ENCODE measurements around the gene NPLOC4.
"Not testable (repeated sequence)": the region's sequence is repeated elsewhere in the genome, so short reads cannot be mapped to it uniquely, and the experiment has no call there.

The NPLOC4 gene

DNA sequence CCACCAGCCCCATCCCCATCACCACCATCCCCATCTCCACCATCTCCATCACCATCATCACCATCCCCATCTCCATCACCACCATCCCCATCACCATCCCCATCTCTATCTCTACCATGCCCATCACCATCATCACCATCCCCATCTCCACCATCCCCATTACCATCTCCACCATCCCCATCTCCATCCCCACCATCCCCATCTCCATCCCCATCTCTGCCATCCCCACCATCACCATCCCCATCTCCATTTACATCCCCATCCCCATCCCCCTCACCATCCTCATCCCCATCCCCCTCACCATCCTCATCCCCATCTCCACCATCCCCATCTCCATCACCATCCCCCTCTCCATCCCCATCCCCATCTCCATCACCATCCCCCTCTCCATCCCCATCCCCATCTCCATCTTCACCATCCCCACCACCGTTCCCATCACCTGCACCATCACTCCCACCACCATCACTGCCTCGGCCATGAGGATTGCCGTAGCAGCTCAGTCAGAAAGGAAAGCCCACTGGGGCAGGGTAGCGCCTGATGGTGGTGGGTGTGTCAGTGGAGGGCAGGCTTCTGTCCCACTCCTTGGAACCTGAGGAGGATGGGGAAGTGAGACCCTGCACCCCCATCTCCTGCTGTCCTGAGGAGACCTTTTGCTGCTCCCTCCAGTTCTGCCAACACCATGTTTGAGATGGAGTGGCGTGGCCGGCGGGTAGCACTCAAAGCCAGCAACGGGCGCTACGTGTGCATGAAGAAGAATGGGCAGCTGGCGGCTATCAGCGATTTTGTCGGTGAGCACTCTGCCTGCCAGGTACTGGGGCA, 101.2 kb downstream of the NPLOC4 start:
- no peak for TF ChIP-seq CTCF (IDR thresholded peaks at IDR 0.05; ENCODE audit: control extremely low read depth, extremely low read depth, low read depth, missing control alignments)
- POLR2A ChIA-PET, result no interaction called here
- CTCF ChIA-PET, result interaction anchor here (3.7 kb wide), 1 partner anchor 16 kb away, joined by 15 read pairs; no protein-coding TSS in a partner anchor
- DNase-seq (ENCODE audit: extremely low spot score), result no peak

DNA sequence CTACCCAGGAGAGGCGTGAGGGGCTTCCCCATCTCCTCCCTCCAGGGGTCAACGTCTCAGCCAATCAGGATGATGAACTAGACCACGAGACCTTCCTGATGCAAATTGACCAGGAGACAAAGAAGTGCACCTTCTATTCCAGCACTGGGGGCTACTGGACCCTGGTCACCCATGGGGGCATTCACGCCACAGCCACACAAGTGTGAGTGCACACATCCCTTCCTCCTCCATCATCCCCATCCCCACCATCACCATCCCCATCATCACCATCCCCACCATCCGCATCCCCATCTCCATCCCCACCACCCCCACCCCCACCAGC, 101.9 kb downstream of the NPLOC4 start:
- ChIA-PET POLR2A (no interaction called here), CTCF (interaction anchor here (1.0 kb wide), 1 partner anchor 29 kb away, joined by 3 read pairs; no protein-coding TSS in a partner anchor)
- no peak for TF ChIP-seq CTCF (IDR thresholded peaks at IDR 0.05; ENCODE audit: control extremely low read depth, extremely low read depth, low read depth, missing control alignments)
- DNase-seq (ENCODE audit: extremely low spot score), result no peak

DNA sequence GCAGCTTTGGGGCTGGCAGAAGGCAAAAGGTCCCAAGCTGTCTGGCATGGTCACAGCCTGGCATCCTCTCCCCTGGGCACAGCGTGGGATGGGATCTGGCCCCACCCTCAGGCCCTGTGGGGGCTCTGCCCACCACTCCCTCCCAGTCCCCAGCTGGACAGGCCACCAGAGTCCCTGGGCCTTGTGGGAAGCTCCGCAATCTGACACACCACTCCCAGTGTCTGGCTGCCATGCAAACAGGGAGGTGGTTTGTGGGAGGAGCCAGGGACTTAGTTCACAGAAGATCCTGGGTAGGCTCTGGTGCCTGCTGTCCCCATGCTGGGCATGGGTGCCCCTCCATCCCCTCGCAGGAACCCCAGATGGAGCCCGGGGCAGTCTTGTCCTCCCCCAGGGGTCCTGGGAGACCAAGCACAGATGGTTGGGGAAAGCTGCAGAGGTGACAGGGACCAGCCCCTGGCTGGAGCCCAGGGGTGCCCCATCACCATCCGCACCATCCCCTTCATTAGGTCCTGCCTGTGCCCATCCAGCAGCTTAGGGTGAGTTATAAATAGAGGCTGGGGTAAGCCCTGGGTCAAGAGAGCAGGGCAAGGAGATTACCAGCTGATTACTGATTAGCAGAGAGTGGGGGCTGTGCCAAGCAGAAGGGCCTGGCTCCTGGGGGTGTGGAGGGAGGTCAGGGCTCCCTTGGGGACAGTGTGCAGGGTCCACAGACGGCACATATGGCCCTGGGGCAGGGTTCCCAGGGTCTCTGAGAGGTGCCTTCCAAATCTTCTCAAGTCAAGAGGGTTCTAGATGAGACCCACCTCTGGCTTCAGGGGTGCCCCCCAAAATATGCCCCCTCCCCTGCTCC, 102.5 kb downstream of the NPLOC4 start:
- TF ChIP-seq CTCF (IDR thresholded peaks at IDR 0.05; ENCODE audit: control extremely low read depth, extremely low read depth, low read depth, missing control alignments), result no peak
- ChIA-PET POLR2A (interaction anchor here (0.5 kb wide), 1 partner anchor 30 kb away, joined by 13 read pairs; no protein-coding TSS in a partner anchor), CTCF (interaction anchor here (0.7 to 1.4 kb wide), 4 partner anchors 16 to 66 kb away, joined by 3 to 5 read pairs (median 3); no protein-coding TSS in a partner anchor)
- DNase-seq (ENCODE audit: extremely low spot score), result no peak

GRCh38 chr17:81533339-81534141, 103.4 kb downstream of the NPLOC4 start:
- DNase-seq (ENCODE audit: extremely low spot score), result no peak
- CTCF ChIA-PET, result interaction anchor here (0.7 to 1.4 kb wide), 3 partner anchors 15 to 67 kb away, joined by 3 to 5 read pairs (median 3); no protein-coding TSS in a partner anchor
- POLR2A ChIA-PET, result no interaction called here
- no peak for TF ChIP-seq CTCF (IDR thresholded peaks at IDR 0.05; ENCODE audit: control extremely low read depth, extremely low read depth, low read depth, missing control alignments)

DNA sequence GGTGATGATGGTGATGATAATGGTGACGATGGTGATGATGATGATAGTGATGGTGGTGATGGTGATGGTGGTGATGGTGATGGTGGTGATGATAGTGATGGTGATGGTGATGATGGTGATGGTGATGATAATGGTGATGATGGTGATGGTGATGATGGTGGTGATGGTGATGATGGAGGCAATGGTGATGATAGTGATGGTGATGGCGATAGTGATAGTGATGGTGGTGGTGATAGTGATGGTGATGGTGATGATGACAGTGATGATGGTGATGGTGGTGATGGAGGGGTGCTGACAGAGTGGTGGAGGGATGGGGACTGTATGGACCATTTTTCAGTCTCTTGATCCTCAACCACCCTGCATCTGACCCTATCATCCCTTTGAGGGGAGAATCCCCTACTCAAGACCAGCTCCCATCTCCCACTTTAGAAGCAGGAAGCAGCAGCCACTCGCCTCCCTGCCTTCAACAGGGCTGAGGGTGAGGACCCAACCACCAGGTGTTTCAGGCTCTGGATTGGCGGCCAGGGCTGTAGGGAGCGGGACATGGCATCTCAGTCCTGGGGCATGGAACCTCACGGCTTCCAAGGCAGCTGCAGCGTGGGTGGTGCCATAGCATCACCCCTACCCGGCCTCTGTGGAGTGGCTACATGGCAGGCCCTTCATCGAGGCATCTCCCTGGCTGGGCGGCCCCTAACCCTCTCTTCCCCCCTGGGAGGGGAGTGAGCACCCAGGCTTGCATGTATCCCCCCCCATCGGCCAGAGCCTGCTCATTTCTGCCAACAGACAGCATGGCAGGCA, 104.2 kb downstream of the NPLOC4 start:
- CTCF ChIA-PET, result no interaction called here
- POLR2A ChIA-PET, result no interaction called here
- no peak for DNase-seq (ENCODE audit: extremely low spot score)
- TF ChIP-seq CTCF (IDR thresholded peaks at IDR 0.05; ENCODE audit: control extremely low read depth, extremely low read depth, low read depth, missing control alignments), result no peak

DNA sequence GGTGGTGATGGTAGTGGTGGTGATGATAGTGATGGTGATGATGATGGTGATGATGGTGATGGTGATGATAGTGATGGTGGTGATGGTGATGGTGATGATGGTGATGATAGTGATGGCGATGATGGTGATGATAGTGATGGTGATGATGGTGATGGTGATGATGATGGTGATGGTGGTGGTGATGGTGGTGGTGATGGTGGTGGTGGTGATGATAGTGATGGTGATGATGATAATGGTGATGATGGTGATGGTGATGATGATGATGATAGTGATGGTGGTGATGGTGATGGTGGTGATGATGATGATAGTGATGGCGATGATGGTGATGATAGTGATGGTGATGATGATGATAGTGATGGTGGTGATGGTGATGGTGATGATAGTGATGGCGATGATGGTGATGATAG, 104.9 kb downstream of the NPLOC4 start:
- POLR2A ChIA-PET; CTCF ChIA-PET; DNase-seq (ENCODE audit: extremely low spot score): not testable (repeated sequence)

DNA sequence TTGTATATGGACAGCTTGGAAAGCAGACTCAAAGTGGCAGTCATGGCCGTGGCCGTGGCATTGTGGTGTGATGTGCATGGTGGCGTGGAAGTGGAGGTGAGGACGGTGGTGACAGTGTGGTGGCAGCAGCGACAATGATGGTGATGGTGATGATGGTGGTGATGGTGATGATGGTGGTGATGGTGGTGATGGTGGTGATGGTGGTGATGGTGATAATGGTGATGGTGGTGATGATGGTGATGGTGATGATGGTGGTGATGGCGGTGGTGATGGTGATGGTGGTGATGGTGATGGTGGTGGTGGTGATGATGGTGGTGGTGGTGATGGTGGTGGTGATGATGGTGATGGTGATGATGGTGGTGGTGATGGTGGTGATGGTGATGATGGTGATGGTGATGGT, 105.9 kb downstream of the NPLOC4 start:
- CTCF ChIA-PET; DNase-seq (ENCODE audit: extremely low spot score); POLR2A ChIA-PET: not testable (repeated sequence)
